ENCODE results near the gene PPP2R5E.
"Not testable (repeated sequence)": the region's sequence is repeated elsewhere in the genome, so short reads cannot be mapped to it uniquely, and the experiment has no call there.

PPP2R5E gene

GRCh38 chr14:63432228-63432627, 110.9 kb downstream of the PPP2R5E start:
- no peak for DNase-seq

GRCh38 chr14:63431466-63431865, 111.7 kb downstream of the PPP2R5E start:
- DNase-seq, result no peak

GRCh38 chr14:63428486-63428885, 114.7 kb downstream of the PPP2R5E start:
- no peak for DNase-seq

DNA sequence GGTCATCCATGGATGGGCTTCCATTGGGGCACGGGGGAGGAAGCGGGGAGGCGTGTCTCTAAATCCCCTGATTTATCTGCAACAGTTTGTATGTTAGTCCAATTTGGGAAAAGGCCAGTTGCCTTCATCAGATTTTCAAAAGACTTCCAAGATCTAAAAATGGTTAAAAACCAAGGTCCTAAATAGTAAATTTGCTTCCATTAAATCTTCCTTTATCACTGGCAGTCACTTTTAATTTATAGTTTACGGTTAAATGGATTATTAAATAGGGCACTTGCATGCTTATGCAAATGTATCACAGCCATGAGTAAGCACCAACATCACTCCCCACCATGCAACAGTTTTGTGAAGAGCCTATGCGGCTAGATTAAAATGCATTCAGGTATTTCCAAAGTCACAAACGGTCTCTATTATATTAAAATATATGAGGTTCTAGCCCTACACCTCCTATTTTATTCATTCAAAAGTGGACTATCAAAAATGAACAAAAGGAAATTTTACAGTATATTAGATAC, 116.3 kb downstream of the PPP2R5E start:
- no peak for DNase-seq

- DNase-seq, result no peak
These were observed 119.3 kb downstream of the PPP2R5E start for GRCh38 chr14:63423889-63424288.

- DNase-seq, result no peak
These were observed 119.8 kb downstream of the PPP2R5E start for GRCh38 chr14:63423381-63423780.

GRCh38 chr14:63421919-63422318, 121.3 kb downstream of the PPP2R5E start:
- DNase-seq, result no peak

DNA sequence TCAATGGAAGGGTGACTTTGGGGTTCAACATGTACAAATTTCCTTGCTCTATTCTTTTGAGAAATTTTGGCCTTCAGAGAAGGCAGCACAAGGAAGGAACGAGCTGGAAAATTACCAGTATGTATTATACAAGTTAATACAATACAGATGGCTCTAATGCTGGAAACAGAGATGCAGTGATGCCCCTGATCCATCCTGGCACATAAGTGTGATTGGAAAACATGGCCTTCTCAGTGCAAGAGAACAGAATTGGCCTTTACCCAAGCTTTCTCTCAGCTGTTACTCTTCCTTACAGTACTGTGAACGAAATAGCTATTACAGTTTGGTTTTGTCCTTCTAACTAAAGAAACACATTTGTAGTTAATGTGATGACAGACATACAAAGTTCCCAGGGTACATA, 122.0 kb downstream of the PPP2R5E start:
- no peak for DNase-seq

DNA sequence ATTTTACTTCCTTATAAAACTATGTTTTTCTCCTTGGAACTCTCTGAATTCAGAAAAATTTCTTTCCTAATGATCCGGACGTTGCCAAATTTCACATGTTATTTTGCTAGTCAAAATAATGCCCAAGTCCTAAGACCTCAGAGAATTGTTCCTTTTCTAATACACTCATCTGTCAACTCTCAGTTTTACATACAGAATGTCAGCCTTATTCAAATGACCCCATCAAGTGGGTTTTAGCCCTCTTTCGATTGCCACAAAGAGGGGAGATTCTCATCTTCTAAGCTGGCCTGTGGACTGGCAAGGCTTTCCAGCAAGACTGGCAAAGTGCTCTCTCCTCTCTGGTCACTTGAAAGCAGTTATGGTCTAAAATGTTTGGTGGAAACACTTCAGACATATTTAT, 125.2 kb downstream of the PPP2R5E start:
- no peak for DNase-seq

- DNase-seq, result no peak
These were observed 130.2 kb downstream of the PPP2R5E start for GRCh38 chr14:63413009-63413408.

- no peak for DNase-seq
These were observed 136.8 kb downstream of the PPP2R5E start for GRCh38 chr14:63406333-63406732.

DNA sequence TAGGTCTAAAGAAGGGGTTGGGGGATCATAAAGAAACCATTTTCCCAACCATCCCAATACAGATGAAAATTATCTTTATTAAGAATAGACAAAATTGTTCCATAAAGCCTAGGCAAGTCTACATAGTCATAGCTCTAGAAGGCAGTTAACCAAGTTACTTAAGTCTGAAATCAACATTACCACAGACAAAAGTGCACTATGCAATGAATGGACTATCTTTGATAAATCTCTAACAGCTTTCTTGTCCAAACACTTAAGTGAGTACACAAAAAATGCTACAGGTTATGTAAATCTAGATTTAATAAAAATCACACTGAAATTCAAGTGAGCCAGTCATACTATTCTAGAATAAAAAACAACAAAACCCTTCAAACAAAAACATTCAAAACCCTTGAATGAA, 137.5 kb downstream of the PPP2R5E start:
- no peak for DNase-seq

- no peak for DNase-seq
These were observed 138.3 kb downstream of the PPP2R5E start for GRCh38 chr14:63404906-63405305.

GRCh38 chr14:63401646-63402045, 141.5 kb downstream of the PPP2R5E start:
- no peak for DNase-seq

GRCh38 chr14:63398952-63399351, 144.2 kb downstream of the PPP2R5E start:
- no peak for DNase-seq

DNA sequence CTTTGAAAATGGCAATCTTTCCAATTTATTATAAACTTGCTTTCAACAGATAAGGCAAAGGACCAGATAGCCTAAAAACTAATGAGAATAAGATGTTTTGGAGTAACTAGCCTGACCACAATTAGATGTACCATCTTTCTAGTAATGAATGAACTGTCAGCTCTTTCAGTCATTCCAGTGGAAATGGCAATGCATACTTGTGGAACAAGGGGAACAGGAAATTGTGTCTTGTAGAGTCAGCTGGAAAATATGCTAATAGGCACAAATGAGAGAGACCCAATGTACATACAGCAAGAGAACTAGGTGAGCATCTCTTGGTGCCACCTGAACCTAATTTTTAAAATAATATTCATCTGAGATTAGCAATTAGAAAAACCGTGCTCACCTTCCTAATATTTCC, 148.3 kb downstream of the PPP2R5E start:
- DNase-seq, result peak; percentile 25

DNA sequence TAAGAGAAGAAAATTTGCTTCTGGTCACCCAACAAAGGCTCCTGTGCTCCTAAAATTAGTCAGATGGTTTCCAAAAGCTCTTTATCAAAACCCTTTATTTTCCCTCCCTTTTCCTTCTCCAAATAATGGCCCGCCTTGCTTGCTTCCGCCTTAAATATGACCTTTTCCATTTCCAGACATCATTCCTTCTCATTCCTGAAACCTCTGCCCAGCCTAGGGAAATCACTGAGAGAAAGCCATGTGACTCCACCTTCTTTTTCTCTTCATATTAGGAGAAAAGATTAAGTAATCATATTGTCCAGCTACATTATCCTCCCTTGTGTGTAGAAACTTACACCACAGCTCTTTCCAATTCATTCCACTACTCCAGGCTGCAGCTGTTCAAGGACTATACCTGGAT, 148.7 kb downstream of the PPP2R5E start:
- DNase-seq, result no peak

DNA sequence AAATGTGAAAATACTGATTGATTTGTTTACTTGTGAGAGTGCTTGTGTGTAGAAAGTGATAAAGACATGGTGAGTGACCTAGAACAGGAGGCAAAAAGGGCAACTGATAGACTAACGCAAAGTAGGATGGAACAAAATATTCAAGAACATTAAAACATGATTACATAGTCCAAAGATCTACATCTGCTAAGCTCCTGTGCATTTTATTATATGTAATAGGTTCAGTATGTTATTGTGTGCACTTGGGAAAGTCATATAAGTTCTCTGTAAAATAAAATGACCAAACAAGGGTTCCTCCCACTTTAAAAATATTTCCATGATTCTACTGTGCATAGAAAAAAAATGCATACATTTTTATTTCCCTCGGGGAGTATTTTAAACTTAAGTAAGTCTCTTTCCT, 150.2 kb downstream of the PPP2R5E start:
- DNase-seq, result no peak

DNA sequence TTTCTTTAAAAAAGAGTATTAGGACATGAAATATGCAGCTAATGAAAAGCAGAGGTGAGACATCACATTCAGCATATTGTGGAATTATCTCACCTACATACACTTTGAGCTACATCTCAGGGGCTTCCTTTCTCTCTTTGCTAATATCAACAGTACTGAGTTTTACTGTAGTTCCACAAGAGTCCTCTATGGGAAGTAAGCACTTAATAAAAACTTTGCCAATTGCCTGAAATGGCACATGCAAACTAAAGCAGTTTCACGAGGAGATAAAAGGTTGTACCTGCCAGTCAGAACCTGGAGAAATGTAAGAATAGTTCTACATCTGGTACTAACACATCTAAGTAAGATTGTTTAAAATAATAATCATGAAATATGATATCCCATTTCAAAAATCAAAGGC, 150.9 kb downstream of the PPP2R5E start:
- no peak for DNase-seq

DNA sequence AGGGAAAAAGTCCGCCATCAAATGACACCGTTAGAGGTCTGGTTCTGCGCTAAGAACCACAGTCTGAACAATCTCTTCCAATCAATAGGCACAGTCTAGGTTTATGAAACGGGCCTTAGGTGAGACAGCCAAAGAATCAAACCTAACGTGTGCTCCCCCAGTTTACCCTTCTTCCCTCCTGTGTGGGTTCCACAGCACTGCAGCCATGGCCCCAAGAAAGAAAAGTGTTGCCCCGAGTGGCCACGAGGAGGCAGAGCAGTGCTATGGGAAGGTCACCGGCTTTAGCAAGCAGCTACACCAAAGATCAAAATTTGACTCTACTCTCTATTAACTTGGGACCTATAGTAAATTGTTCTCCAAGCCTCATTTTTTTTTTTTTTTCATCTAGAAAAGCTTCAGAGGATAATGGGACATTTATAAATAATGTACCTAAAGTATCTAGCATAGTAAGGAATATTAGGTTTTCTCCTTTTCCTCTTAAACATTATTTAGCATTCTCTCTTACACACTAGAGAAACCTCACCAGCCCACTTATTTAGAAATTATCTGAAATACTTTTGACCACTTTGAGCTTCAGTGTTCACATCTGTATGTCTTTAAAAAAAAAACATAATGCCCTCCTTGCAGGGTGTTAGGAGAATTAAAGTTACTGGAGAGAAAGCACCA, 154.3 kb downstream of the PPP2R5E start:
- peak; percentile 54 for DNase-seq

DNA sequence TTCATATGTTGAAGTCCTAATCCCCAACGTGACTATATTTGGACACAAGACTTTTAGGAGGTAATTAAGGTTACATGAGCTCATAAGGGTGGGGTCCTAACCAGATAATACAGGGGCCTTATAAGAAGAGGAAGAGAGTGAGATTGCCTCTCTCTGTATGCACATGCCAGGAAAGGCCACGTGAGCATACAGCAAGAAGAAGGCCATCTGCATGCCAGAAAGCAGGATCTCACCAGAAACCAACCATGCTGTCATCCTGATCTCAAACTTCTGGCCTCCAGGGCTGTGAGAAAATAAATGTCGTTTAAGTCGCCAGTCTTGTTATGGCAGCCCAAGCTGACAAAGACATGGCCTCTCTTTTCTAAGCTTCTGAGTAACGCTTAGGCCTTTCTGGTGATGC, 155.5 kb downstream of the PPP2R5E start:
- peak; percentile 18 for DNase-seq

DNA sequence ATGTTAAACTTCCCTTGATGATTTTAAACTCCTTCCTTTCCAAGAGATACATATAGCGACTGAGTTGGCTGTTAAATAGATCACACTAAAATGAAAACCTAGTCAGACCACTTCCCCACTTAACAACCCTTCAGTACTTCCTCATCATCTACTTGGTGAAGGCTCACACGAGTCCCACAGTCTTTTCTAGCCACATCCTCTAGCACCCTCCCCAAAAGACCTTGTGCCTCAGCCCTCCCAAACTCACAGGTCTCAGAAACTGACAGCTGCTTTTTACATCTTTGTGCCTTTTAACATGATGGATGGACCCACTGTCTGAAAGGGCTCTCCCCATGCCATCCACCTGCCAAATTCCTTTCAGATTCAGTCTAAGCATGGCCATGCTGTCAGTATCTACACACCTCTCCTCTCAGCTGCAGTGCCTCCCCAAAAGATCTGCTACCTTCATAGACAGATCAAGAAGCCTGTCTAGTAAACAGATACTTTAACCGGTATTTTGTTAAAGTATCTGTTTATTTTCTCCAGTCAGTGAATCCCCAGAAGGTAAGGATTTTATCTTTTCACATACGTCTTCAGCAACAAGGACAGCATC, 159.3 kb downstream of the PPP2R5E start:
- DNase-seq, result no peak

DNA sequence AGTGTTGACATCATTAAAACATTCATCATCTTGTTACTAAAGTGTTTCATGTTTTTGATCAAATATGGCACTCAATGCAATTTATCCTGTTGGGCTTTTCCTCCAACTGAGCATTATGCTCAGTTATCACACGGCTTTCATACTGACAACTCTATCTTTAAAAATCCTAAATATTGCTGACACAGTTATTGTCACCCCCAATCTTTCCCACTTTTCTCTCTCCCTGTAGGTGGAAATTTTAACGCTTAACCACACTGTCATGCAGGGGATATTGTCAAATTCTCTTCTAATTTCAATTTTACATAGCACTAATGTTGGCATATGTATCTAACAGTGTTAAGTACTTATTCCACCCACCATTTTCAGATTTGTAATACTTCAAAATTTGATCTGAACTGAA, 164.7 kb downstream of the PPP2R5E start:
- DNase-seq, result no peak

GRCh38 chr14:63375769-63376168, 167.4 kb downstream of the PPP2R5E start:
- no peak for DNase-seq

GRCh38 chr14:63371613-63372012, 171.6 kb downstream of the PPP2R5E start:
- DNase-seq, result not testable (repeated sequence)
